Activated naive CD4-positive, alpha-beta T cell treated with Interleukin-2 at 50 U/mL for 16 hours (primary cell): ENCODE measurements around the gene ADCYAP1.

ENCODE experiments used
- DNase-seq: peaks from one replicate; pipeline ENCODE4 v3.0.0-alpha.2; 2020

Gene ADCYAP1

GRCh38 chr18:910247-910646 is 5.6 kb downstream of the ADCYAP1 start:
- DNase-seq = no peak

- no peak for DNase-seq
Observed at GRCh38 chr18:911025-911424, 6.4 kb downstream of the ADCYAP1 start.

GRCh38 chr18:911486-911885 is 6.8 kb downstream of the ADCYAP1 start:
- DNase-seq = no peak

GRCh38 chr18:916562-916961 is 11.9 kb downstream of the ADCYAP1 start:
- DNase-seq = no peak

- DNase-seq = no peak
Observed at GRCh38 chr18:919078-919477, 14.4 kb downstream of the ADCYAP1 start.

- no peak for DNase-seq
Observed at GRCh38 chr18:923144-923866, 18.6 kb downstream of the ADCYAP1 start.

GRCh38 chr18:924987-925386 is 20.3 kb downstream of the ADCYAP1 start:
- DNase-seq = no peak

GRCh38 chr18:926946-927345 is 22.3 kb downstream of the ADCYAP1 start:
- DNase-seq = no peak

GRCh38 chr18:933082-933481 is 28.4 kb downstream of the ADCYAP1 start:
- no peak for DNase-seq

- no peak for DNase-seq
Observed at GRCh38 chr18:934518-935133, 30.0 kb downstream of the ADCYAP1 start.

GRCh38 chr18:936941-937340 is 32.3 kb downstream of the ADCYAP1 start:
- DNase-seq = no peak

GRCh38 chr18:939166-939565 is 34.5 kb downstream of the ADCYAP1 start:
- DNase-seq = no peak

- no peak for DNase-seq
Observed at GRCh38 chr18:939958-940357, 35.3 kb downstream of the ADCYAP1 start.

GRCh38 chr18:941331-941730 is 36.7 kb downstream of the ADCYAP1 start:
- DNase-seq = no peak

GRCh38 chr18:944440-944839 is 39.8 kb downstream of the ADCYAP1 start:
- DNase-seq = no peak

GRCh38 chr18:949724-950631 is 45.3 kb downstream of the ADCYAP1 start:
- no peak for DNase-seq

GRCh38 chr18:950882-951495 is 46.3 kb downstream of the ADCYAP1 start:
- no peak for DNase-seq

- no peak for DNase-seq
Observed at GRCh38 chr18:955384-956066, 50.9 kb downstream of the ADCYAP1 start.

- no peak for DNase-seq
Observed at GRCh38 chr18:957829-958228, 53.2 kb downstream of the ADCYAP1 start.

GRCh38 chr18:959854-960253 is 55.2 kb downstream of the ADCYAP1 start:
- DNase-seq = no peak
